ENCODE measurements around the gene RPAP3. TPM values are rescaled to one million over a fixed set of nuclear protein-coding genes. Genes with fewer than 3 reads are reported as not detected.

Gene RPAP3
- total and polyA plus RNA-seq, 9 of the 15 experiments (the other 6 are each of a cell fraction or from before 2014, with no cell fraction given), result 40.0 to 92.1 (median 54.1) TPM

DNA sequence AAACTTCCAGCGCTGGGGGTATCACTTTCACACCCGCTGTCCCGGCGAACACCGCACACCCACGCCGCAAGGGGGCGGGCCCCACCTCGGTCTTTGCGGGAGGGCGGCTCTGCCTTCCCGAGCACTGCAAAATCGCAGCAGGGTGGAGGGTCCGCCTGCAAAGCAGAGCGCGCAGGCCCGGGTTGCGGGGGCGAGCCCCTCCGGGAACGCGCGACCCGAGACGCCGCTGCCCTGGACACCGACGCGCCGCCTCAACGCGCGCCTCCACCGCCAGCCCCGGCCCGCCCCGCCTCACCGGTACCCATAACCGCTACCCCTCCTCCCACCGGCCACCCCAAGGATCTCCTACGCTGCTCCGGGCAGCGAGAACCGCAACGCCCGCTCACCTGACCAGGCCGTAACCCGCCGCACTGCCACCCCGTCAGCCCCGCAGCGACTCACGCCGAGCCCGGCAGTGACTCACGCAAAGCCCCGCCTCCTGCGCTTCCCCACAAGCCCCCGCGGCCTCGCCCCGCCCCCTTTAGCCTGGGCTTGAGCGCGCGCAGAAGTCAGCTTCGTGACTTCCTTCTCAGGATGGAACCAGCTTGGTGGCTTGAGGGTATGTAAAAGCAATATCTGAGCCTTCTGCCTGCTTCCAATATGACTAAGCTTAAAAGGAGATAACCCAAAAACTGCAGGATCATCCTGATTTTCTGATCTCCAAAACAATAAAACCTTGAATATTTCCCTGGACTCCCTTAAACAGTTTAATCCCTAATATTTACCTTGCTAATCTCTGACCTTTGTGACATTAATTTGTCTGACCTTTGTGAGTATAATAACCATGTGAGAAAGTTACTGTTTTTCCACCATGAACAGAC is at the start of gene RPAP3 (continued):
- TF ChIP-seq, protein P1, sequence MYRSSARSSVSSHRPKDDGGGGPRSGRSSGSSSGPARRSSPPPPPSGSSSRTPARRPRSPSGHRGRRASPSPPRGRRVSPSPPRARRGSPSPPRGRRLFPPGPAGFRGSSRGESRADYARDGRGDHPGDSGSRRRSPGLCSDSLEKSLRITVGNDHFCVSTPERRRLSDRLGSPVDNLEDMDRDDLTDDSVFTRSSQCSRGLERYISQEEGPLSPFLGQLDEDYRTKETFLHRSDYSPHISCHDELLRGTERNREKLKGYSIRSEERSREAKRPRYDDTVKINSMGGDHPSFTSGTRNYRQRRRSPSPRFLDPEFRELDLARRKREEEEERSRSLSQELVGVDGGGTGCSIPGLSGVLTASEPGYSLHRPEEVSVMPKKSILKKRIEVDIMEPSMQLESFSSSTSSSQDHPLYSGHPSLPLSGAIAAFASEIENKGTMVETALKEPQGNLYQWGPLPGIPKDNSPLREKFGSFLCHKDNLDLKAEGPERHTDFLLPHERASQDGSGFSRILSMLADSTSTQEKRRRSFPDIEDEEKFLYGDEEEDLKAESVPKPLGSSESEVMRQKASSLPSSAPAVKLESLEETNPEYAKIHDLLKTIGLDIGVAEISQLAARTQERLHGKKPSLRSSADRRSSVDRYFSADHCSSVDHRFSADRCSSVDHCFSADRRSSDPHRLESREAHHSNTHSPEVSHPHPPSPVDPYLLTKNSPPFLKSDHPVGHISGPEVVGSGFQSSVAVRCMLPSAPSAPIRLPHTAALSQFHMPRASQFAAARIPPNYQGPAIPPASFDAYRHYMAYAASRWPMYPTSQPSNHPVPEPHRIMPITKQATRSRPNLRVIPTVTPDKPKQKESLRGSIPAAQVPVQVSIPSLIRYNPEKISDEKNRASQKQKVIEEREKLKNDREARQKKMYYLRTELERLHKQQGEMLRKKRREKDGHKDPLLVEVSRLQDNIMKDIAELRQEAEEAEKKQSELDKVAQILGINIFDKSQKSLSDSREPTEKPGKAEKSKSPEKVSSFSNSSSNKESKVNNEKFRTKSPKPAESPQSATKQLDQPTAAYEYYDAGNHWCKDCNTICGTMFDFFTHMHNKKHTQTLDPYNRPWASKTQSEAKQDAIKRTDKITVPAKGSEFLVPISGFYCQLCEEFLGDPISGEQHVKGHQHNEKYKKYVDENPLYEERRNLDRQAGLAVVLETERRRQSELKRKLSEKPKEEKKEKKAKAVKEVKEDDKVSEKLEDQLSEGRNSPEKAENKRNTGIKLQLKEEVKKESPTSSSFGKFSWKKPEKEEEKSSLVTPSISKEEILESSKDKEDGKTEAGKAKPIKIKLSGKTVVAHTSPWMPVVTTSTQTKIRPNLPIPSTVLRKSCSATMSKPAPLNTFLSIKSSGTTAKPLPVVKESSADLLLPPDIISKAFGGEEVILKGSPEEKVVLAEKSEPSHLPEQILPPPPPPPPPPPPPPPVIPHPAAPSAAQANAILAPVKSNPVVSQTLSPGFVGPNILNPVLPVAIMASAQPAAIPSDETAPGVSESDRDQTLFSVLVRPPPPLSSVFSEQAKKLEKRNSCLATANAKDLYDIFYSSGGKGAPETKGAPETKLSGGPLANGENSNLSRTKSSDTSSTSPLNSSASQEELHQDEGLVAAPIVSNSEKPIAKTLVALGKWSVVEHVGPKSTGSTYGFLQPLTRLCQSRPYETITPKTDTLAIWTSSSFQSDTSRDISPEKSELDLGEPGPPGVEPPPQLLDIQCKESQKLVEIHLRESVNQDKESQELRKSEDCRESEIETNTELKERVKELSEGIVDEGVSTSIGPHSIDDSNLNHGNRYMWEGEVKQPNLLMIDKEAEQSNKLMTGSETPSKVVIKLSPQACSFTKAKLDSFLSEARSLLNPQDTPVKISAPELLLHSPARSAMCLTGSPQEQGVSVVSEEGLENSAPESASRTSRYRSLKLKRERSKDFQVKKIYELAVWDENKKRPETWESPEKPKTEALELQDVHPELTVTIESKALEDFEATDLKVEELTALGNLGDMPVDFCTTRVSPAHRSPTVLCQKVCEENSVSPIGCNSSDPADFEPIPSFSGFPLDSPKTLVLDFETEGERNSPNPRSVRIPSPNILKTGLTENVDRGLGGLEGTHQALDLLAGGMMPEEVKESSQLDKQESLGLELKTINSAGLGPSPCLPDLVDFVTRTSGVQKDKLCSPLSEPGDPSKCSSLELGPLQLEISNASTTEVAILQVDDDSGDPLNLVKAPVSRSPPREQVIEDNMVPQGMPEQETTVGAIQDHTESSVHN (IDR thresholded peaks at IDR 0.05; ENCODE audit: borderline replicate concordance in 1 of 2, low read depth in 1 of 2), result no peak
- peak; percentile 12 for TF ChIP-seq FOS (IDR thresholded peaks at IDR 0.05; ENCODE audit: extremely low read depth, insufficient read length)
- TF ChIP-seq, protein P2, sequence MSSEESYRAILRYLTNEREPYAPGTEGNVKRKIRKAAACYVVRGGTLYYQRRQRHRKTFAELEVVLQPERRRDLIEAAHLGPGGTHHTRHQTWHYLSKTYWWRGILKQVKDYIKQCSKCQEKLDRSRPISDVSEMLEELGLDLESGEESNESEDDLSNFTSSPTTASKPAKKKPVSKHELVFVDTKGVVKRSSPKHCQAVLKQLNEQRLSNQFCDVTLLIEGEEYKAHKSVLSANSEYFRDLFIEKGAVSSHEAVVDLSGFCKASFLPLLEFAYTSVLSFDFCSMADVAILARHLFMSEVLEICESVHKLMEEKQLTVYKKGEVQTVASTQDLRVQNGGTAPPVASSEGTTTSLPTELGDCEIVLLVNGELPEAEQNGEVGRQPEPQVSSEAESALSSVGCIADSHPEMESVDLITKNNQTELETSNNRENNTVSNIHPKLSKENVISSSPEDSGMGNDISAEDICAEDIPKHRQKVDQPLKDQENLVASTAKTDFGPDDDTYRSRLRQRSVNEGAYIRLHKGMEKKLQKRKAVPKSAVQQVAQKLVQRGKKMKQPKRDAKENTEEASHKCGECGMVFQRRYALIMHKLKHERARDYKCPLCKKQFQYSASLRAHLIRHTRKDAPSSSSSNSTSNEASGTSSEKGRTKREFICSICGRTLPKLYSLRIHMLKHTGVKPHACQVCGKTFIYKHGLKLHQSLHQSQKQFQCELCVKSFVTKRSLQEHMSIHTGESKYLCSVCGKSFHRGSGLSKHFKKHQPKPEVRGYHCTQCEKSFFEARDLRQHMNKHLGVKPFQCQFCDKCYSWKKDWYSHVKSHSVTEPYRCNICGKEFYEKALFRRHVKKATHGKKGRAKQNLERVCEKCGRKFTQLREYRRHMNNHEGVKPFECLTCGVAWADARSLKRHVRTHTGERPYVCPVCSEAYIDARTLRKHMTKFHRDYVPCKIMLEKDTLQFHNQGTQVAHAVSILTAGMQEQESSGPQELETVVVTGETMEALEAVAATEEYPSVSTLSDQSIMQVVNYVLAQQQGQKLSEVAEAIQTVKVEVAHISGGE (CRISPR knock-in tag; IDR thresholded peaks at IDR 0.05), result no peak
- TF ChIP-seq, protein P3, sequence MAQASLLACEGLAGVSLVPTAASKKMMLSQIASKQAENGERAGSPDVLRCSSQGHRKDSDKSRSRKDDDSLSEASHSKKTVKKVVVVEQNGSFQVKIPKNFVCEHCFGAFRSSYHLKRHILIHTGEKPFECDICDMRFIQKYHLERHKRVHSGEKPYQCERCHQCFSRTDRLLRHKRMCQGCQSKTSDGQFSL (CRISPR knock-in tag; IDR thresholded peaks at IDR 0.05), result no peak
- TF ChIP-seq, protein P3 (tag; IDR thresholded peaks at IDR 0.05), result no peak
- TF ChIP-seq, protein P4, sequence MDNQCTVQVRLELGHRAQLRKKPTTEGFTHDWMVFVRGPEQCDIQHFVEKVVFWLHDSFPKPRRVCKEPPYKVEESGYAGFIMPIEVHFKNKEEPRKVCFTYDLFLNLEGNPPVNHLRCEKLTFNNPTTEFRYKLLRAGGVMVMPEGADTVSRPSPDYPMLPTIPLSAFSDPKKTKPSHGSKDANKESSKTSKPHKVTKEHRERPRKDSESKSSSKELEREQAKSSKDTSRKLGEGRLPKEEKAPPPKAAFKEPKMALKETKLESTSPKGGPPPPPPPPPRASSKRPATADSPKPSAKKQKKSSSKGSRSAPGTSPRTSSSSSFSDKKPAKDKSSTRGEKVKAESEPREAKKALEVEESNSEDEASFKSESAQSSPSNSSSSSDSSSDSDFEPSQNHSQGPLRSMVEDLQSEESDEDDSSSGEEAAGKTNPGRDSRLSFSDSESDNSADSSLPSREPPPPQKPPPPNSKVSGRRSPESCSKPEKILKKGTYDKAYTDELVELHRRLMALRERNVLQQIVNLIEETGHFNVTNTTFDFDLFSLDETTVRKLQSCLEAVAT (IDR thresholded peaks at IDR 0.05), result peak in 1 of 2 experiments; percentile 14; a peak in 1 of 4 replicates
- TF ChIP-seq, protein P5, sequence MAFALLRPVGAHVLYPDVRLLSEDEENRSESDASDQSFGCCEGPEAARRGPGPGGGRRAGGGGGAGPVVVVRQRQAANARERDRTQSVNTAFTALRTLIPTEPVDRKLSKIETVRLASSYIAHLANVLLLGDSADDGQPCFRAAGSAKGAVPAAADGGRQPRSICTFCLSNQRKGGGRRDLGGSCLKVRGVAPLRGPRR (CRISPR knock-in tag; IDR thresholded peaks at IDR 0.05), result no peak
- TF ChIP-seq U2AF1 (optimal IDR thresholded peaks at IDR 0.05; ENCODE audit: low read depth, low read length), result no peak

All from K562 (cell line).